ENCODE results near the gene ZSCAN23. TPM values are rescaled to one million over a fixed set of nuclear protein-coding genes. Genes with fewer than 3 reads are reported as not detected.
A peak's percentile ranks its signal among the peaks of the same experiment; 100 is the strongest.

ZSCAN23 gene
- total and polyA plus RNA-seq, 9 of the 15 experiments (the other 6 are each of a cell fraction or from before 2014, with no cell fraction given), result 0.05 to 0.29 (median 0.21) TPM; not detected in 1

DNA sequence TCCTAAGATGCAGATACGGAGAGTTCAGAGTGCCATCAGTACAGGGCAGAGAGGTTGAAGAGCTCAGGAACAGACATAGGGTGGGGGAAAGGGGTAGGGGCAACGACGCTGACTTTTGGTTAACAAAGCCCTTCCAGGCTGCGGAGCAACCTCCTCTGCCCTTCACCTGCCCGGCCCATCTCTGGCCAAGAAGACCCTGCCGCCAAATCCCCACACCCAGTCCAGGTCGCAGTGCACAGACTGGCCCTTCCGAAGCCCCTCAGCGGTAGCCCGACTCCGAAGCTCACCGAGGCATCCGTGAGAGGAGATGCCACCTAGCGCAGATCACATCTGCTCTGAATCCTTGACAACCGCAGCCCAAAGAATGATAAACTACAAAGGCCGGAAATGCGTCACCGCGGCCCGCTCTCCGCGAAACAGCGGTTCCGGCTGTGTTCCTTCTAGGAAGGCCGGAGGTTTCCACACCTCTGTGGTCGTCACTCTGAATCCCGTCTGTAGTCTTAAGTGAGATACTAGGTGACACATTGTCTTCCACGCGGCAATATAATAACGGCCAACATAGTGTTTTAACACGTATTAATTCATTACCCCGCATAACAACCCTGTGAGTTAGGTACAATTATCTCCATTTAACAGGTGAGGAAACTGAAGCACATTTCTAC is at the start of gene ZSCAN23 (continued):
- TF ChIP-seq, protein P1, sequence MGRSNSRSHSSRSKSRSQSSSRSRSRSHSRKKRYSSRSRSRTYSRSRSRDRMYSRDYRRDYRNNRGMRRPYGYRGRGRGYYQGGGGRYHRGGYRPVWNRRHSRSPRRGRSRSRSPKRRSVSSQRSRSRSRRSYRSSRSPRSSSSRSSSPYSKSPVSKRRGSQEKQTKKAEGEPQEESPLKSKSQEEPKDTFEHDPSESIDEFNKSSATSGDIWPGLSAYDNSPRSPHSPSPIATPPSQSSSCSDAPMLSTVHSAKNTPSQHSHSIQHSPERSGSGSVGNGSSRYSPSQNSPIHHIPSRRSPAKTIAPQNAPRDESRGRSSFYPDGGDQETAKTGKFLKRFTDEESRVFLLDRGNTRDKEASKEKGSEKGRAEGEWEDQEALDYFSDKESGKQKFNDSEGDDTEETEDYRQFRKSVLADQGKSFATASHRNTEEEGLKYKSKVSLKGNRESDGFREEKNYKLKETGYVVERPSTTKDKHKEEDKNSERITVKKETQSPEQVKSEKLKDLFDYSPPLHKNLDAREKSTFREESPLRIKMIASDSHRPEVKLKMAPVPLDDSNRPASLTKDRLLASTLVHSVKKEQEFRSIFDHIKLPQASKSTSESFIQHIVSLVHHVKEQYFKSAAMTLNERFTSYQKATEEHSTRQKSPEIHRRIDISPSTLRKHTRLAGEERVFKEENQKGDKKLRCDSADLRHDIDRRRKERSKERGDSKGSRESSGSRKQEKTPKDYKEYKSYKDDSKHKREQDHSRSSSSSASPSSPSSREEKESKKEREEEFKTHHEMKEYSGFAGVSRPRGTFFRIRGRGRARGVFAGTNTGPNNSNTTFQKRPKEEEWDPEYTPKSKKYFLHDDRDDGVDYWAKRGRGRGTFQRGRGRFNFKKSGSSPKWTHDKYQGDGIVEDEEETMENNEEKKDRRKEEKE (IDR thresholded peaks at IDR 0.05; ENCODE audit: borderline replicate concordance in 1 of 2, control insufficient read depth in 1 of 2, low read depth in 2 of 2, low read length in 1 of 2), result no peak
- TF ChIP-seq PTRF (tag; IDR thresholded peaks at IDR 0.05) (no peak), PHB (CRISPR knock-in tag; IDR thresholded peaks at IDR 0.05) (no peak), ZNF507 (tag; conservative IDR thresholded peaks at IDR 0.05) (no peak), ETV5 (CRISPR knock-in tag; IDR thresholded peaks at IDR 0.05; ENCODE audit: low read depth) (0 out of 2 replicates have a peak, but pooled peaks have one; percentile 38), ZNF253 (CRISPR knock-in tag; conservative IDR thresholded peaks at IDR 0.05) (no peak), TEAD4 (IDR thresholded peaks at IDR 0.05; ENCODE audit: low read length) (no peak), TEAD4 (CRISPR knock-in tag; IDR thresholded peaks at IDR 0.05; ENCODE audit: borderline replicate concordance) (no peak), GABPB2 (CRISPR knock-in tag; conservative IDR thresholded peaks at IDR 0.05) (no peak), HMGN3 (IDR thresholded peaks at IDR 0.05; ENCODE audit: borderline replicate concordance, extremely low read depth, insufficient read length, low read depth, low read length) (no peak), COPS2 (conservative IDR thresholded peaks at IDR 0.05) (no peak), ZNF583 (CRISPR knock-in tag; IDR thresholded peaks at IDR 0.05) (no peak), NR2C2 (CRISPR knock-in tag; IDR thresholded peaks at IDR 0.05) (no peak), NR2C2 (tag; IDR thresholded peaks at IDR 0.05) (no peak)
- TF ChIP-seq, protein P2, sequence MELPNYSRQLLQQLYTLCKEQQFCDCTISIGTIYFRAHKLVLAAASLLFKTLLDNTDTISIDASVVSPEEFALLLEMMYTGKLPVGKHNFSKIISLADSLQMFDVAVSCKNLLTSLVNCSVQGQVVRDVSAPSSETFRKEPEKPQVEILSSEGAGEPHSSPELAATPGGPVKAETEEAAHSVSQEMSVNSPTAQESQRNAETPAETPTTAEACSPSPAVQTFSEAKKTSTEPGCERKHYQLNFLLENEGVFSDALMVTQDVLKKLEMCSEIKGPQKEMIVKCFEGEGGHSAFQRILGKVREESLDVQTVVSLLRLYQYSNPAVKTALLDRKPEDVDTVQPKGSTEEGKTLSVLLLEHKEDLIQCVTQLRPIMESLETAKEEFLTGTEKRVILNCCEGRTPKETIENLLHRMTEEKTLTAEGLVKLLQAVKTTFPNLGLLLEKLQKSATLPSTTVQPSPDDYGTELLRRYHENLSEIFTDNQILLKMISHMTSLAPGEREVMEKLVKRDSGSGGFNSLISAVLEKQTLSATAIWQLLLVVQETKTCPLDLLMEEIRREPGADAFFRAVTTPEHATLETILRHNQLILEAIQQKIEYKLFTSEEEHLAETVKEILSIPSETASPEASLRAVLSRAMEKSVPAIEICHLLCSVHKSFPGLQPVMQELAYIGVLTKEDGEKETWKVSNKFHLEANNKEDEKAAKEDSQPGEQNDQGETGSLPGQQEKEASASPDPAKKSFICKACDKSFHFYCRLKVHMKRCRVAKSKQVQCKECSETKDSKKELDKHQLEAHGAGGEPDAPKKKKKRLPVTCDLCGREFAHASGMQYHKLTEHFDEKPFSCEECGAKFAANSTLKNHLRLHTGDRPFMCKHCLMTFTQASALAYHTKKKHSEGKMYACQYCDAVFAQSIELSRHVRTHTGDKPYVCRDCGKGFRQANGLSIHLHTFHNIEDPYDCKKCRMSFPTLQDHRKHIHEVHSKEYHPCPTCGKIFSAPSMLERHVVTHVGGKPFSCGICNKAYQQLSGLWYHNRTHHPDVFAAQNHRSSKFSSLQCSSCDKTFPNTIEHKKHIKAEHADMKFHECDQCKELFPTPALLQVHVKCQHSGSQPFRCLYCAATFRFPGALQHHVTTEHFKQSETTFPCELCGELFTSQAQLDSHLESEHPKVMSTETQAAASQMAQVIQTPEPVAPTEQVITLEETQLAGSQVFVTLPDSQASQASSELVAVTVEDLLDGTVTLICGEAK (IDR thresholded peaks at IDR 0.05), result peak; percentile 88
- TF ChIP-seq, protein P2 (CRISPR knock-in tag; IDR thresholded peaks at IDR 0.05), result no peak
